GM23338 (cell line): ENCODE results near the gene SLC8A1.

Experiments used
- CREB1 ChIP-seq: fragments of 250-450 bp; sonication (Bioruptor Pico); IDR thresholded peaks from 2 replicates; pipeline ENCODE4 v1.5.0; 2020; ENCODE audit warnings: low read depth, mild to moderate bottlenecking, moderate library complexity
- CTCF ChIP-seq, 2 experiments: fragments of 200-600 bp in 1 of 2; sonication (generic) in 1 of 2; conservative IDR thresholded peaks; 2 replicates each; pipeline versions ENCODE4 v1.5.1 to v1.6.1; 2016 to 2017; ENCODE audit warnings: antibody characterized with exemption in 2 of 2, low read depth in 2 of 2, mild to moderate bottlenecking in 2 of 2, moderate library complexity in 1 of 2
- EZH2 ChIP-seq: fragments of 200-600 bp; sonication (generic); IDR thresholded peaks from one replicate; pipeline ENCODE4 v1.8.0; 2017; ENCODE audit warnings: antibody characterized with exemption, mild to moderate bottlenecking, low read depth; ENCODE audit not compliant: unreplicated experiment
- EZH2phosphoT487 ChIP-seq: fragments of 200-600 bp; sonication (generic); IDR thresholded peaks from one replicate; pipeline ENCODE4 v1.8.1; 2018; ENCODE audit warnings: antibody characterized with exemption; ENCODE audit not compliant: unreplicated experiment
- POLR2AphosphoS5 ChIP-seq: IDR thresholded peaks from 2 replicates; pipeline ENCODE4 v1.6.1; 2016; ENCODE audit warnings: antibody characterized with exemption, low read depth
- REST ChIP-seq: IDR thresholded peaks from one replicate; pipeline ENCODE4 v1.6.1; 2018; ENCODE audit warnings: antibody characterized with exemption; ENCODE audit not compliant: unreplicated experiment
- STAT1 ChIP-seq: IDR thresholded peaks from one replicate; pipeline ENCODE4 v1.6.1; 2016; ENCODE audit warnings: antibody characterized with exemption; ENCODE audit not compliant: unreplicated experiment

GRCh38 chr2:40265602-40266001 lies 186.3 kb downstream of the SLC8A1 start:
- TF ChIP-seq CREB1 (CRISPR knock-in tag) (no peak), REST (no peak), CTCF (conservative IDR thresholded peaks at IDR 0.05; ENCODE audit: low read depth in 2 of 2) (no peak), EZH2phosphoT487 (no peak), EZH2 (no peak), POLR2AphosphoS5 (no peak), STAT1 (no peak)
